ENCODE data around the gene CHST3. TPM values are rescaled to one million over a fixed set of nuclear protein-coding genes. Genes with fewer than 3 reads are reported as not detected.
A peak's percentile ranks its signal among the peaks of the same experiment; 100 is the strongest.
"Not testable (repeated sequence)": the region's sequence is repeated elsewhere in the genome, so short reads cannot be mapped to it uniquely, and the experiment has no call there.

Gene CHST3
- total RNA-seq, 2 donors from 2014 or later, result 0.19 TPM; not detected in 1

- Mint-ChIP-seq H3K4me3 (peak overlapping the region; percentile 15), H3K27ac (peak overlapping the region; percentile 49)
- ATAC-seq (replicated peaks), result peak; percentile 98
Observed at GRCh38 chr10:71974489-71975021, 10.4 kb downstream of the CHST3 start.

GRCh38 chr10:71975087-71975870 is 11.1 kb downstream of the CHST3 start:
- Mint-ChIP-seq H3K36me3 (ENCODE audit: low read depth) (no peaks in the 10 kb centered on the region), H3K9me3 (no peaks in the 10 kb centered on the region), H3K27me3 (peaks cover 3% of the 10 kb centered on the region), H3K4me1 (peaks cover 12% of the 10 kb centered on the region), H3K27ac (no peak overlapping the region), H3K4me3 (no peak overlapping the region)
- ATAC-seq (replicated peaks), result no peak

More at GRCh38 chr10:71974489-71975021, 10.4 kb downstream of the CHST3 start:
- H3K4me1 Mint-ChIP-seq, result peaks cover 12% of the 10 kb centered on the region
- H3K9me3 Mint-ChIP-seq, result no peaks in the 10 kb centered on the region
- no peaks in the 10 kb centered on the region for H3K36me3 Mint-ChIP-seq (ENCODE audit: low read depth)
- H3K27me3 Mint-ChIP-seq, result peaks cover 3% of the 10 kb centered on the region

DNA sequence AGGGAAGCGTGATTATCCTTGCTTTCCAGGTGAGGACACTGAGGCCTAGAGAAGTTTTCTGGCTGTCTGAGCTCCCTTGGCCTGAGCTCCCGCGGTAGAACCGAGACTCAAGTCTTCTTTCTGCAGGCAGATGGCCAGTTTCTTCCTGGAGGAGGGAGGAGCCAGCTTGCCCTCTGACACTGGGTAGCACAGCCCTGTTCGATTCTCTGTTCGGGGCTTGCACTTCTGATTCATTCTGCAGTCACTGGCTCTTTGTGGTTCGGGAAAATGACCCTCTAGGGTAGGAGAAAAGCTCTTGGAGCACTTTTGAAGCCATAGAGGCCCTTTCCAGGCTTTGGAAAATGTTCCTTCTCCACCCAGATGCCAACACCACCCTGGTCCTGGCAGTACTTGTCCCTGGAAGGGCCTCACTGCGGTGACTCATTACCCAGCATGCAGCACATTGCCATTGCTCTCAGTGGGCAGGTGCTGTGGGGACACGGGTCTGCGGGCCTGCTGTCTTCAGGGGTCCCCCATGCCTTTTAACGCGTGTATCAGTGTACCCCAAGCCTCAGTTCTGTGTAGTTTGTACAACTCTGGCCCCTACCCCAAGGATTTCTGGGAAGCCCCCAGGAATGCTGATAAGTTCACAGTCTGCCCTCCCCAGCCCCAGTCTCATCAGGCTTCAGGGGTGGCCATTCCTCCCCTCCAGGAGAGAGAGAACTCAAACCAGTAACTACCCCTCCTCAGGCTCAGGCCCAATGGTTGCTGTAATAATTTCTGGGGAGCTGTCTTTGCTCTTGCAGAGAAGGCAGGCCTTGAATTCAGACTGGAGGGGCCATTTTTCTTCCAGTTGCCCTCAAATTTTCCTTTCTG is 11.9 kb downstream of the CHST3 start:
- Mint-ChIP-seq H3K36me3 (ENCODE audit: low read depth) (no peaks in the 10 kb centered on the region), H3K9me3 (no peaks in the 10 kb centered on the region), H3K27me3 (peaks cover 3% of the 10 kb centered on the region), H3K4me1 (peaks cover 12% of the 10 kb centered on the region), H3K4me3 (no peak overlapping the region), H3K27ac (no peak overlapping the region)
- ATAC-seq (replicated peaks), result no peak

DNA sequence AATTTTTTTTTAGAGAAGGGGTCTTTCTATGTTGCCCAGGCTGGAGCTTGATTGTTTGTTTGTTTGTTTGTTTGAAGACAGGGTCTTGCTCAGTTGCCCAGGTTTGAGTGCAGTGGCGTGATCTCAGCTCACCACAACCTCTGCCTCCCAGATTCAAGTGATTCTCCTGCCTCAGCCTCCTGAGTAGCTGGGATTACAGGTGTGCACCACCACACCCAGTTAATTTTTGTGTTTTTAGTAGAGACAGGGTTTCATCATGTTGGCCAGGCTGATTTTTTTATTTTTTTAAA is 13.4 kb downstream of the CHST3 start:
- not testable (repeated sequence) for H3K4me3 Mint-ChIP-seq; H3K9me3 Mint-ChIP-seq; H3K27ac Mint-ChIP-seq; ATAC-seq (replicated peaks); H3K27me3 Mint-ChIP-seq; H3K36me3 Mint-ChIP-seq (ENCODE audit: low read depth)
- peaks cover 12% of the 10 kb centered on the region for H3K4me1 Mint-ChIP-seq

- Mint-ChIP-seq H3K36me3 (ENCODE audit: low read depth) (no peaks in the 10 kb centered on the region), H3K9me3 (no peaks in the 10 kb centered on the region), H3K27ac (no peak overlapping the region), H3K4me3 (no peak overlapping the region), H3K4me1 (peaks cover 11% of the 10 kb centered on the region), H3K27me3 (peaks cover 5% of the 10 kb centered on the region)
- ATAC-seq (replicated peaks), result no peak
Observed at GRCh38 chr10:71978476-71978875, 14.3 kb downstream of the CHST3 start.

GRCh38 chr10:71978988-71979691 is 14.9 kb downstream of the CHST3 start:
- Mint-ChIP-seq H3K4me1 (peaks cover 4% of the 10 kb centered on the region), H3K9me3 (no peaks in the 10 kb centered on the region), H3K4me3 (no peak overlapping the region), H3K27ac (no peak overlapping the region), H3K27me3 (peaks cover 3% of the 10 kb centered on the region), H3K36me3 (ENCODE audit: low read depth) (no peaks in the 10 kb centered on the region)
- no peak for ATAC-seq (replicated peaks)

DNA sequence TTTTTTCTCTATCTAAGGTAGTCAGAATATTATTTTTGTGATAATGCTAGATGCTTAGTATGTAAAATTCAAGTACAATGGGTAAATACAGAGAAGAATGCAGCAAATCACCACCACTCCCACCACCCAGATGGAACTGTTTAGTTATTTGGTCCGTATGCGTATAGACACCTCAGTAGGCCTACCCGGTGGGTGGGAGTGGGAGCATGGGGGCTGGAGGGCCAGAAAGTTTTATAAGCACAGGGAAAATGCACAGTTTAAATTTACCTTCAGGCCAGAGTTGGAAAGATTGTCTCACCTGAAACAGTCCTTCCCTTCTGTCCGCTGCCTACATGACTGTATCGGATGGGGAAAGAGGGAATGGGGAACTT is 15.5 kb downstream of the CHST3 start:
- no peak for ATAC-seq (replicated peaks)

GRCh38 chr10:71980181-71981014 is 16.2 kb downstream of the CHST3 start:
- Mint-ChIP-seq H3K9me3 (no peaks in the 10 kb centered on the region), H3K36me3 (ENCODE audit: low read depth) (no peaks in the 10 kb centered on the region), H3K27ac (no peak overlapping the region), H3K27me3 (peaks cover 3% of the 10 kb centered on the region), H3K4me1 (peaks cover 8% of the 10 kb centered on the region), H3K4me3 (no peak overlapping the region)
- ATAC-seq (replicated peaks), result no peak

More for the DNA sequence above, 15.5 kb downstream of the CHST3 start:
- Mint-ChIP-seq H3K4me1 (peaks cover 3% of the 10 kb centered on the region), H3K4me3 (no peak overlapping the region), H3K27me3 (peaks cover 3% of the 10 kb centered on the region), H3K27ac (no peak overlapping the region), H3K9me3 (no peaks in the 10 kb centered on the region), H3K36me3 (ENCODE audit: low read depth) (no peaks in the 10 kb centered on the region)

- Mint-ChIP-seq H3K27ac (no peak overlapping the region), H3K4me1 (peaks cover 12% of the 10 kb centered on the region), H3K4me3 (no peak overlapping the region), H3K9me3 (no peaks in the 10 kb centered on the region), H3K36me3 (ENCODE audit: low read depth) (no peaks in the 10 kb centered on the region), H3K27me3 (peaks cover 3% of the 10 kb centered on the region)
- no peak for ATAC-seq (replicated peaks)
Observed at GRCh38 chr10:71981015-71981875, 17.1 kb downstream of the CHST3 start.

DNA sequence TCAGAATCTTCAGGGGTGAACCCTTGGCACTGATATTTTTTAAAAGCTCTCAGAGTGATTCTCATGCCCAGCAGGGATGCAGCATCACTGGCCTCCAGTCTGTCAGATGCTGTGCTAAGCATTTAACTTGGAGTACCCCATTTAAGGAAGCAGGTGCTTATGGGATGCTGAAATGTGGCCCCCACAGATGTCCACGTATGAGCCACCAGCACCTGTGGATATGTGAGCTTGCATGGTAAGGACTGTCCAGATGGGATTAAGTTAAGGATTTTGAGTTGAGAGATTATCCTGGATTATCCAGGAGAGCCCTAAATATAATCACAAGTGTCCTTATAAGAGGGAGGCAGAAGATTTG is 17.7 kb downstream of the CHST3 start:
- Mint-ChIP-seq H3K4me3 (no peak overlapping the region), H3K36me3 (ENCODE audit: low read depth) (no peaks in the 10 kb centered on the region), H3K4me1 (peaks cover 12% of the 10 kb centered on the region), H3K27ac (peak overlapping the region; percentile 18), H3K9me3 (no peaks in the 10 kb centered on the region), H3K27me3 (peaks cover 3% of the 10 kb centered on the region)
- no peak for ATAC-seq (replicated peaks)

DNA sequence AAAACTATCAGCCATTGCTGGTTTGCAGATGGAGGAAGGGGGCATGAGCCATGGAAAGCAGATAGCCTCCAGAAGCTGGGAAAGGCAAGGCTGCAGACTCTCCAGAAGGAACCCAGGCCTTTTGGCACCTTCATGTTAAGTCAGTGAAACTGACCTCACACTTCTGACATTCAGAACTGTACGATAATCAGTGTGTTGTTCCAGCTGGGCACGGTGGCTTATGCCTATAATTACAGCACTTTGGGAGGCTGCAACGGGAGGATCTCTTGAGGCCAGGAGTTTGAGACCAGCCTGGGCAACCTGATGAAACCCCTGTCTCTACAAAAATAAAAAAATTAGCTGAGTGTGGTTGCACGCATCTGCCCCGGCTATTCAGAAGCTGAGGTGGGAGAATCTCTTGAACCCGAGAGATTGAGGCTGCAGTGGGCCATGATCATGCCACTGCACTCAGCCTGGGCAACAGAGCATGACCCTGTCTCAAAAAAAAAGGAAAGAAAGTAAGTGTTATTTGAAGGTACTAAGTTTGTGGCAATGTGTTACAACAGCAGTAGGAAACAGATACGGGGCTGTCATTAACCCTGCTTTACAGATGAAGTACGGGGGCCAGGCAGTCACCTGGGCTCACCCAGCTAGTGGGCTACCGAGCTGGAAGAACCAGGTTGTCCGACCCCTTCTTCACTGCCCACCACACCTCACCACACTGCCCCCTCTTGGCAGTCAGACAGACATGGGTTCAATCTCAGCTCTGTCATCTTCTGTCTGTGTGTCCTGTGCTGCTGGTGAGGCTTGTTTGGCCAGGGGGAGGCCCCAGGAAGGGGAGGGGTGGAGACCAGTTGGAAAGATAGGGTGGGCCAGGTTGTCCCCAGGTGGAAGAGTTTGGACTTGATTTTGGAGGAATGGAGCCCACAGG is 18.3 kb downstream of the CHST3 start:
- Mint-ChIP-seq H3K9me3 (no peaks in the 10 kb centered on the region), H3K36me3 (ENCODE audit: low read depth) (no peaks in the 10 kb centered on the region), H3K4me1 (peaks cover 12% of the 10 kb centered on the region), H3K27me3 (peaks cover 3% of the 10 kb centered on the region), H3K4me3 (no peak overlapping the region), H3K27ac (peak overlapping the region; percentile 18)
- no peak for ATAC-seq (replicated peaks)

DNA sequence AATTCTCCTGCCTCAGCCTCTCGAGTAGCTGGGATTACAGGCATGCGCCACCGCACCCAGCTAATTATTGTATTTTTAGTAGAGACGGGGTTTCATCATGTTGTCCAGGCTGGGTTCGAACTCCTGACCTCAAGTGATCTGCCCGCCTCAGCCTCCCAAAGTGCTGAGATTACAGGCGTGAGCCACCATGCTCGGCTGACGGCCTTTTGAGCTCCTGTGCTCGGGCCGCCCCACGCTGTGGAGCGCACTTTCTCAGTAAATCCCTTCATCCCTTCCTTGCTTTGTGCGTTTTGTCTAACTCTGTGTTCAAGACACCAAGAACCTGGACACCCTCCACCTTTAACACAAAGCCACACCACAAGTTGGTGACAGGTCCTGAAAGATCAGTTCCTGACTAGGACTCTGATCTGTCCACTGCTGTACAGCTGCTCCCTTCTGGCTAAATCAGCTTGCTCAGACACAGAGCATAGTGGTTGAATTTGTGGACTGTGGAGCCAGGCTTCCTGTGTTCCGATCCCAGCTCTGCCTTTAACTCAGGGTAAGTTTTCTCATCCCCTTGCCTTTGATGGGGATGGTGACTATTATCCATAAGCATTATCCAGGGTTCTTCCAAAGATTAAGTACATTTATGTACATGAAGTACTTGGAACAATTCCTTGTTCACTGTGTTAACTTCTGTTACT is 20.1 kb downstream of the CHST3 start:
- ATAC-seq (replicated peaks), result no peak
- Mint-ChIP-seq H3K4me3 (no peak overlapping the region), H3K4me1 (peaks cover 12% of the 10 kb centered on the region), H3K36me3 (ENCODE audit: low read depth) (no peaks in the 10 kb centered on the region), H3K9me3 (no peaks in the 10 kb centered on the region), H3K27me3 (peaks cover 3% of the 10 kb centered on the region), H3K27ac (no peak overlapping the region)

Measured in activated T-helper 17 cell treated with anti-CD3 and anti-CD28 coated beads, Interleukin-2, amount 50 U/mL, for 72 hours (primary cell).